RWPE2 (cell line): Measurements from ENCODE around the gene TPRKB.

Source experiments
- ATAC-seq: fragments of 200-7000 bp; cut with Tn5 transposase; 3 replicates; pipeline ENCODE4 v1.9.1; 2021; ENCODE audit warnings: low read depth
- DNase-seq: peaks from one replicate; pipeline ENCODE4 v3.0.0-alpha.2; 2020; ENCODE audit warnings: low spot score
- H3K27ac ChIP-seq: fragments of 450-650 bp; 2 replicates; pipeline ENCODE4 v1.5.1; 2017; ENCODE audit warnings: mild to moderate bottlenecking; ENCODE audit not compliant: poor library complexity, severe bottlenecking
- H3K27me3 ChIP-seq: fragments of 250-450 bp; sonication (Bioruptor Pico); 2 replicates; pipeline ENCODE4 v1.5.1; 2021; ENCODE audit warnings: mild to moderate bottlenecking, moderate library complexity; ENCODE audit not compliant: insufficient read depth, poor library complexity, severe bottlenecking
- H3K36me3 ChIP-seq: fragments of 250-450 bp; sonication (Bioruptor Pico); 2 replicates; pipeline ENCODE4 v1.5.1; 2020; ENCODE audit warnings: low read depth, mild to moderate bottlenecking, moderate library complexity
- H3K4me1 ChIP-seq: fragments of 250-450 bp; sonication (Bioruptor Pico); 2 replicates; pipeline ENCODE4 v1.5.1; 2021; ENCODE audit warnings: mild to moderate bottlenecking, moderate library complexity; ENCODE audit not compliant: insufficient read depth, poor library complexity, severe bottlenecking
- H3K4me3 ChIP-seq: fragments of 250-450 bp; sonication (Bioruptor Pico); 2 replicates; pipeline ENCODE4 v1.5.1; 2021; ENCODE audit warnings: mild to moderate bottlenecking, moderate library complexity; ENCODE audit not compliant: severe bottlenecking
- H3K9me3 ChIP-seq: fragments of 250-450 bp; sonication (Bioruptor Pico); 2 replicates; pipeline ENCODE4 v1.5.1; 2021; ENCODE audit warnings: mild to moderate bottlenecking, moderate library complexity; ENCODE audit not compliant: severe bottlenecking
- TF ChIP-seq, protein P1 (sequence below): fragments of 450-650 bp; IDR thresholded peaks from one replicate; pipeline ENCODE4 v1.5.1; 2017; ENCODE audit warnings: mild to moderate bottlenecking, moderate library complexity; ENCODE audit not compliant: poor library complexity, severe bottlenecking

Gene TPRKB

DNA sequence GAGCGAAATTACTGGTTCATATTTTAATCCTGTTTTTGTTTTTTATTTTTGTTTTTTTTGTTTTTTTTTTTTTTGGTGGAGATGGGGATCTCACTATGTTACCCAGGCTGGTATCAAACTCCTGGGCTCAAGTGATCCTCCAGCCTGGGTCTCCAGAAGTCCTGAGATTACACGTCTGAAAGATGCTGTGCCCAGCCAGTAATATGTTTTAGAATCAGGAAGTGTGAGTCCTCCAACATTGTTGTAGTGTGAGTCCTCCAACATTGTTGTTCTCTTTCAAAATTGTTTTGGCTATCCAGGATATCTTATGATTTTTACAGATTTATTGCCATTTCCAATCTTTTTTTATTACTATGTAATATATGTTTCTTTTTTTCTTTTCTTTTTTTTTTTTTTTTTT is 23.1 kb downstream of the TPRKB start:
- Histone ChIP-seq H3K27ac (no peak overlapping the region), H3K27me3 (no peaks in the 10 kb centered on the region), H3K36me3 (no peaks in the 10 kb centered on the region), H3K9me3 (no peaks in the 10 kb centered on the region), H3K4me1 (no peaks in the 10 kb centered on the region), H3K4me3 (no peak overlapping the region)
- ATAC-seq: no peak
- TF ChIP-seq, protein P1, sequence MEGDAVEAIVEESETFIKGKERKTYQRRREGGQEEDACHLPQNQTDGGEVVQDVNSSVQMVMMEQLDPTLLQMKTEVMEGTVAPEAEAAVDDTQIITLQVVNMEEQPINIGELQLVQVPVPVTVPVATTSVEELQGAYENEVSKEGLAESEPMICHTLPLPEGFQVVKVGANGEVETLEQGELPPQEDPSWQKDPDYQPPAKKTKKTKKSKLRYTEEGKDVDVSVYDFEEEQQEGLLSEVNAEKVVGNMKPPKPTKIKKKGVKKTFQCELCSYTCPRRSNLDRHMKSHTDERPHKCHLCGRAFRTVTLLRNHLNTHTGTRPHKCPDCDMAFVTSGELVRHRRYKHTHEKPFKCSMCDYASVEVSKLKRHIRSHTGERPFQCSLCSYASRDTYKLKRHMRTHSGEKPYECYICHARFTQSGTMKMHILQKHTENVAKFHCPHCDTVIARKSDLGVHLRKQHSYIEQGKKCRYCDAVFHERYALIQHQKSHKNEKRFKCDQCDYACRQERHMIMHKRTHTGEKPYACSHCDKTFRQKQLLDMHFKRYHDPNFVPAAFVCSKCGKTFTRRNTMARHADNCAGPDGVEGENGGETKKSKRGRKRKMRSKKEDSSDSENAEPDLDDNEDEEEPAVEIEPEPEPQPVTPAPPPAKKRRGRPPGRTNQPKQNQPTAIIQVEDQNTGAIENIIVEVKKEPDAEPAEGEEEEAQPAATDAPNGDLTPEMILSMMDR: no peak
- DNase-seq: no peak

DNA sequence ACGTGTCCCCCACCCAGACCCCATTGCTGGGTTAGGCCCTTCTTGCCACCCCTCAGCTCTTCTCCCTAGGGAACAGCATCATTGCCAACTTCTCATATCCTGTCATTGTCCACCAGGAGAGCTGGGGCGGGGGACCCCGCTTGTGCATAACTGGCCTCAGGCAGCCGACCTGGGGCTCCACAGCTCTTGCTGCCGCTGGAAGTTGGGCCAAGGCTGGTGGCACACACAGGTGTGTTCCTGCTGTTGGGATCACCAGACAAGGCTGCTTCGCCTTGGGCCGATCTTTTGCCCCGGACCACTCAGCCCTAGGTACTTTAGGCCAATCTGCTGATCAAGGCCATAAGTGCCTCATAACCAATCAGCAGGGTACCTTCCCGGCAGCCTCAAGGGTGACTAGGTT is 28.6 kb downstream of the TPRKB start:
- no peaks in the 10 kb centered on the region for H3K9me3 ChIP-seq
- no peak overlapping the region for H3K4me3 ChIP-seq
- no peaks in the 10 kb centered on the region for H3K27me3 ChIP-seq
- no peak overlapping the region for H3K27ac ChIP-seq
- H3K4me1 ChIP-seq: no peaks in the 10 kb centered on the region
- TF ChIP-seq, protein P1: no peak
- H3K36me3 ChIP-seq: no peaks in the 10 kb centered on the region
- ATAC-seq (no peak), DNase-seq (no peak)

DNA sequence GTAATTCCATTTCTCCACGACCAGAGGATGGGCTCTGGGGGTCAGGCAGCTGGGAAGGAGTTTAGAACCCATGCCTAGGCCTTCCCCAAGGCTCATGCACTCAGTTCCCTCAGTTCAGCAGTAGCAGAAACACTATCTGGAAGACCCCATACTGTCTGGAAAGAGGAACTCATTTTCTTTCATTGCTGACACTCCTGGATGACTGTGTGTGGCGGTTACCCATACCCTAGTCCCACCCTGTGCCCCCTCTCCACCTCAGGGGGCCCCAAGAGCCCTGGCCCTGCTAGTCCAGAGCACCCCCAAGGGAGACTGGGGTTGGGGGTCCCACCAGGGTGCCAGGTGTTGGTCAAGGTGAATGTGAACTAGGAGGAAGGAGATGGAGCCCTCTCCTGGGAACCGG is 29.5 kb downstream of the TPRKB start:
- DNase-seq: no peak
- Histone ChIP-seq H3K27ac (no peak overlapping the region), H3K4me1 (no peaks in the 10 kb centered on the region), H3K27me3 (no peaks in the 10 kb centered on the region), H3K4me3 (no peak overlapping the region), H3K9me3 (no peaks in the 10 kb centered on the region), H3K36me3 (no peaks in the 10 kb centered on the region)
- ATAC-seq: no peak
- TF ChIP-seq, protein P1: no peak

DNA sequence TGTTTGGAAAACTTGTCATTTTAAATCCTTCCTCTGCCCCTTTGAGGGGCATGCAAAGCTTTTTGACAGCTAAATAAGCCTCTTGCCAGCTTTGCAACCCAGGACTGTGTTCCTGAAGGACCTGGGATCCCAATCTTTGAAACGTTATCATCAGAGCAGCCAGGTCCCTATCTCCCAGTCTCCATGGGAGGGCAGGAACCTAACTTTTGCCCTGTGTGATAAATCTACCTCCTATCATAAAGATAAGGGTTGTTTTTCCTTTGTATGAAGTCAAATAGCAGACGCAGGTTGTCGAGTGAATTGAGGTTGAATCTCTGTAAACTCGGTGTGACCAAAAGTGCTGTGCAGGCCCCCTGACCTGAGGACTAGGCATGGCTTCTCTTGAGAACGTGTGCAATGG is 30.1 kb downstream of the TPRKB start:
- DNase-seq (no peak), ATAC-seq (no peak)
- TF ChIP-seq, protein P1: no peak
- H3K36me3 ChIP-seq: no peaks in the 10 kb centered on the region
- H3K27ac ChIP-seq: no peak overlapping the region
- H3K4me3 ChIP-seq: no peak overlapping the region
- no peaks in the 10 kb centered on the region for H3K27me3 ChIP-seq
- no peaks in the 10 kb centered on the region for H3K4me1 ChIP-seq
- no peaks in the 10 kb centered on the region for H3K9me3 ChIP-seq

DNA sequence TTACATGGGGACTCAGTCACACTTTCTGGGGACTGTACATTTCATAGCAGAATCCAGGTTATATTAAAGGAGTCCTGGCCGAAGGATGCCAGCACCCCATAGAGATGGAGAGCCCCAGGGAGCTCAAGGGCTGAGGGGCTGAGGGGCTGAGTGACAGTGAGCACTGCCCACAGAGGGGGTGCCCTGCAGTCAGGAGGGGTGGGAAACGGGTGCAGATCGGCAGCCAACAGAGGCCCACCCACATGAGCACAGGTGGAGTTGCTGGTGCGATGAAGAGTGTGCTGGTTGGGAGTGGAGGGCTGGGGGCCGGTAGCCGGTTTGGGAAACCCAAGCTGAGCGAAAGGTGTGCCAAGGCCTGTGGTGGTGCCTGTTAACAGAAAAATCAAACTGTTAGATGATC is 32.1 kb downstream of the TPRKB start:
- DNase-seq: no peak

More for the DNA sequence above, 32.1 kb downstream of the TPRKB start:
- Histone ChIP-seq H3K27me3 (no peaks in the 10 kb centered on the region), H3K9me3 (no peaks in the 10 kb centered on the region), H3K4me1 (no peaks in the 10 kb centered on the region), H3K27ac (no peak overlapping the region), H3K36me3 (no peaks in the 10 kb centered on the region), H3K4me3 (no peak overlapping the region)
- TF ChIP-seq, protein P1: no peak
- no peak for ATAC-seq
